HG02943 (cell line): ENCODE measurements around the gene ZMYM4.
"Not testable (repeated sequence)": the region's sequence is repeated elsewhere in the genome, so short reads cannot be mapped to it uniquely, and the experiment has no call there.

Source experiments
- ATAC-seq: cut with Tn5 transposase; IDR thresholded peaks from one replicate; pipeline ENCODE4 v1.9.1; 2021; ENCODE audit warnings: mild to moderate bottlenecking, low read depth, moderate library complexity; ENCODE audit not compliant: unreplicated experiment

ZMYM4 gene

DNA sequence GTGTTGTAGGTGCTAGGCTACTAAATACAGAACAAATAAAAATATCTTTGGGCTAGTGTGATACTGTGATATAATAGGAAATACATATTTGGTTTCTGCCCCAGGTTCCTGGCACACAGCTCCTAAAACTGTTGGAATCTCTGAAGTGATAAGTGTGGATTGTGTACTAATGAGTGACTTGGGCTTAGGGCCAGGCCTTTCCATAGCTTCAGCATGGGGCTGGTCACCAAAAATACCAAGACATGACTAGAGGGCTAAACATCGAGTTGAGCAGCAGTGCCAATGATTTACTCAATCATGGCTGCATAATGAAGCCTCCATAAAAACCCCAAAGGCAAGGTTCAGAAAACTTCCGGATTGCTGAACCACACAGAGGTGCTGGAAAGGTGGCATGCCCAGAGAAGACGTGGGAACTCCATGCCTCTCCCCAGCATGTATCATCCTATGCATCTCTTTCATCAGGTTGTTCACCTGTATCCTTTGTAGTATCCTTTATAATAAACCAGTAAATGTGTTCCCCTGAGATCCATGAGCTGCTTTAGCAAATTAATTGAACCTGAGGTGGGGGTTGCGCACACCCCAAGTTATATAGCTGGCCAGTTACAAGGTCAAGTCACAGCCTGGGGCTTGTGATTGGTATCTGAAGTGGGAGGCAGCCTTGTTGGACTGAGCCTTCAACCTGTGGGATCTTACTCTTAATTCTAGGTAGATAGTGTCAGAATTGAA, 51.6 kb downstream of the ZMYM4 start:
- ATAC-seq = no peak

DNA sequence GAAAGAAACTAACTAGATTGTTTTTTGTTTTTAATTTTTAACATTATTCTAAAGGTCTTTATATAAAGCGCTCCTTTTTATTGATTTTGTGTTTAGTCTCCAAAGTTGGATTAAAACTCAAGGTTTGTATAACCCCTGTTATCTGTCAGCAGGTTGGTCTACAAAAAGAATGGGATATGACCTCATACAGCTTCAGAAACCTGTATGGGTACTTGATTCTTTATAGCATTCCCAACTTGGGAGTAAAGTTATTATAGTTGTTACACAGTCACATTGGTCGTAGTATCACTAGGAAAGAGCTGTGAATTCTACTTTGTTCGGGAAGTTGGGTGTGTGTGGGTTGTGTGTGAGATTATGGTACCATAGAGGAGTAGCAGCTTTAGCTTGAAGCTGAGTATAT, 52.4 kb downstream of the ZMYM4 start:
- no peak for ATAC-seq

DNA sequence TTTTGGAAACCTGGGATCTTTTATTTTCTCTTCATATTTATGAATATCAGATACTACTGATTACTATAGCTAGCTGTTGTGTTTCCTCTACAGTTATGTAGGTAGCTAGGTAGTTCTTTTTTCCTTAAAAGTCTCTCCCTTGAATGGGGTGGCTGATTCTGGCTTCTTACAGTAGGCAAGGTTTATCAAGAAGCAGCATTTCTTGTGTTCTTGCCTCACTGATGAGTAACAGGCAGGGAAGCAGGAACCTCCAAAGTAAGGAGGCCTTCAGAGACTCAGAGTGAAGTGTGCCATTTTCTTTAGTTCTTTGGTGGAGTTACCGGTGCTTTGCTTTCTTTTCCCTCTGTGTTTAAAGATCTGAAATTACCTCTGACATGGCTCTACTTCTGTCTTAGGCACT, 56.0 kb downstream of the ZMYM4 start:
- ATAC-seq = no peak

DNA sequence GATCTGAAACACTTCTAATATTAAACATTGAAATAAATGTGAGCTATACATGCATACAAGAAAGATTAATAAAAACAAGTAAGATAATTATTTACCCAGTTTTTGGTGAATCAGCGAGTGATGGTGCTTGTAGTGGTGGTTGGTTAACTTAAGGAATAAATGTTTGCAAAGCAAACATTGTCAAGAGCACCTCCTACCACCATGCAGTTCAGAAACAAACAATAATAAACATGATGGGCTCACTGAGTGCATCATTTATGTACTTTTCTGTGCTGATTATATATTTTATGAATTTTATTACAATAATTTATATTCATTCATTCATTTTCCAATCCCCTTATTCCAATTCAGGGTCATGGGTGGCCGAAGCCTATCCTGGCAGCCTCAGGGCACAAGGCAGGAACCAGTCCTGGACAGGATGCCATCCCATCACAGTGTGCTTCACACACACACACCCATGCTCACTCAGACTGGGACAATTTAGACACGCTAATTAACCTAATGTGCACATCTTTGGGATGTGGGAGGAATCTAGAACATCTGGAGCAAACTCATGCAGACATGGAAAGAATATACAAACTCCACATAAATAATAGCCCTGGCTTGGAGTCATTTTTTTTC, 57.8 kb downstream of the ZMYM4 start:
- ATAC-seq = no peak

DNA sequence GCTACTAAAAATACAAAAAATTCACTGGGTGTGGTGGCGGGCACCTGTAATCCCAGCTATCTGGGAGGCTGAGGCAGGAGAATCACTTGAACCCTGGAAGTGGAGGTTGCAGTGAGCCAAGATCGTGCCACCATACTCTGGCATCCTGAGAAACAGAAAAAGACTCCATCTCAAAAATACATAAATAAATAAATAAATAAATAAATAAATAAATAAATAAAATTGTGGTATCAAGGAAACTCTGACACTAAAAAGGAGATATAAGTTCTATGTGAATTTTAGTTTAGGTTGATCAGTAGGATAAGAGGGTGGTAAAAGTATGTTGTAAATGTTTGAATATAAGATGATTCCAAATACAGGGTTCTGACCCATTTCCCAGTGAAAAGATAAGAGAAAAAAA, 63.1 kb downstream of the ZMYM4 start:
- not testable (repeated sequence) for ATAC-seq

DNA sequence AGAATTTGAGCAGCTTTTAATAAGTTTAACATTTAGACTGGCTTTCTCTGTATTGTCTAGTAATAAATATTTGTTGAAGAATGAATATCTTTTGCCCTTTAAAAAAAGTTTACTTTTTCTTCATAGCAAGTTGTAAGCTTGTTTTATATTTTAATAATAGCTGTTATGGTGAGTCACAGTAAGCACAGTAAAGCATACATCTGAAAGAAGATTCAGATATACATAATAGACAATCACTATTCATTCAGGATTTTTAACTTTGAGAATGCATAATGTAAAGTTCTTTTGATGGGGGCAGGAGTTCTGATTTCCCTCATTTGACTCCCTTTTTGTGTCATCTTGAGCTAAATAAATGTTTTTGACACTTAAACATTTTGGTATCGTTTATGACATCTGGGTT, 66.0 kb downstream of the ZMYM4 start:
- ATAC-seq = no peak

DNA sequence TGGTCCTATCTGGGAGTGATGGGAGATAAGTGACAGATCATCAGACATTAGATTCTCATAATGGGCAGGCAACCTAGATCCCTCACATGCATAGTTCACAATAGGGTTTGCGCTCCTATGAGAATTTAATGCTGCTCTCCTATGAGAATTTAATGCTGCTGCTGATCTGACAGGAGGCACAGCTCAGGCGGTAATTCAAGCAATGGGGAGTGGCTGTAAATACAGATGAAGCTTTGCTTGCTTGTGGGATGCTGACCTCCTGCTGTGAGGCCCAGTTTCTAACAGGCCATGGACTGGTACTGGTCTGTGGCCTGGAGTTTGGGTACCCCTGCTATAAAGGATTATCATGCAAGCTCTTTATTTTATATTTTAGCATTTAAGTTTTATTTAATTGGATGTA, 72.0 kb downstream of the ZMYM4 start:
- ATAC-seq = no peak

DNA sequence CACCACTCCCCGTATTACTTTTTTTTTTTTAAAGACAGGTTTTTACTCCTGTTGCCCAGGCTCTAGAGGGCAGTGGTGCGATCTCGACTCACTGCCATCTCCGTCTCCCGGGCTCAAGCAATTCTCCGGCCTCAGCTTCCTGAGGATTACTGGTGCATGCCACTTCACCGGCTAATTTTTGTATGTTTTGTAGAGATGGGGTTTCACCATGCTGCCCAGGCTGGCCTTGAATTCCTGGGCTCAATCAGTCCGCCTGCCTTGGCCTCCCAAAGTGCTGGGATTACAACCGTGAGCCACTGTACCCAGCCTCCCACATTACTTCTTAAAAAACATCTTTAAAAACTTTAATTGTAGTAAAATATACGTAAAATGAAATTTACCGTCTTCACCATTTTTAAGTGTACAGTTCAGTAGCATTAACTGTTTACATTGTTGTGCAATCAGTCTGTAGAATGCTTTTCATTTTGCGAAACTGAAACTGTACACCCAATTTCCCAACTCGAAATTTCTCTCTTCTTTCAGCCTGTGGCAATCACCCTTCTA, 77.0 kb downstream of the ZMYM4 start:
- ATAC-seq = no peak

DNA sequence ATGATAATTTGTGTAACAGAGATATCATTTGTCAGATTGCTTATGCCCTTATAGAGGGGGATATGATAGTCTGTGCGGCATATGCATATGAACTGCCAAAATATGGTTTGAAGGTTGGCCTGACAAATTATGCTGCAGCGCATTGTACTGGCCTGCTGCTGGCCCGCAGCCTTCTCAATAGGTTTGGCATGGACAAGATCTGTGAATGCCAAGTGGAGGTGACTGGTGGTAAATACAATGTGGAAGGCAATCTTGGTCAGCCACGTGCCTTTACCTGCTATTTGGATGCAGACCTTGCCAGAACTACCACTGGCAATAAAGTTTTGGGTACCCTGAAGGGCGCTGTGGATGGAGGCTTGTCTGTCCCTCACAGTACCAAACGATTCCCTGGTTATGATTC, 82.4 kb downstream of the ZMYM4 start:
- ATAC-seq = no peak

DNA sequence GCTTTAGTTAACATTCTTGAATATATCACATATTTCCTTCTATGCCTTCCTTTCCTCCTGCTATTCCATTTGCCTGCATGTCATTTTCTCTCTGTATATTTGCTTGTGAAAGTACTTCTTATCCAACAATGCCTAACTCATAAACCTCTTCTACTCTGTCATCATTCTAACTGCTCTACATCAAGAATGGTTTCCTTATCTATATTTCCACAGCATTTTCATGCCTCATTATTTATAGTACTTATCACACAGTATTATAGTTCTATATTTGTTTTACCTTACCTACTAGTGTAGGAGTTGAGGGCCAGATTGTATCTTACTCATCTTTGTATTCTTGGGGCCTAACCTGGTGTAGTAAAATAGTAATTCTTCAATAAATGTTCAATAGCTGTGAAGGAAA, 91.5 kb downstream of the ZMYM4 start:
- no peak for ATAC-seq

DNA sequence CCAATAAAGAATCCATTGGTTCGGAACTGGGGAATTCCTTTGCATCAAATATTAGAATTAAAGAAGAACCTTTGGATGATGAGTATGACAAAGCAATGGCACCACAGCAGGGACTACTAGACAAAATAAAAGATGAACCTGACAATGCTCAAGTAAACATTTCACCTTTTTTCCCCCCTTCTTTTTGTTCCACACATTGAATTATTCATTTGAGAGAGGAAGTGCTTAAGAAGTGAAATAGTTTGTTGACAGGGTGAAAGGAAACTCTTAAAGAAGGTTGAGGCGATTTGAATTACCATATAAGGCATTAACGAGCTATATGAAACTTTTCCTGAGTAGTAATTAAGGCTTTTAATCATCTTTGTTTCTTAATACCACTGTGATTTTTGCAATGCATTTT, 93.1 kb downstream of the ZMYM4 start:
- ATAC-seq = no peak

DNA sequence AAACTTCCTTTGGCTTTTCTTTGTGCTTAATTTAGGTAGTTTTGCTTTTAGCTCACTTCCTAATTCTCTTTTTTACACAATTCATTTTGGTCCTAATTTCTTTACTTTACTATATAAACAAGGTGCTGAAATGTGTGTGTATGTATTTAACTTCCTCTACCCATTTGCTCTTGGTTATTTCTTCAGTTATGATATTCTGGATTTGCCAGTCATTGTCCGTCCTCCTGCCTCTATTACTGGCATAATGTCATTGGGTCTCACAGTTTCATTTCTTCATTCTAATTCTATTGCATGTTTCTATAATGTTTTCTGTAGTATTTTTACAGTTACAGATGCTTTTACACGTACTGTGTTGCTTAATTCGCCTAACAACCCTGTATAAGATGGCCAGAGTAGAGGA, 96.2 kb downstream of the ZMYM4 start:
- ATAC-seq = no peak

DNA sequence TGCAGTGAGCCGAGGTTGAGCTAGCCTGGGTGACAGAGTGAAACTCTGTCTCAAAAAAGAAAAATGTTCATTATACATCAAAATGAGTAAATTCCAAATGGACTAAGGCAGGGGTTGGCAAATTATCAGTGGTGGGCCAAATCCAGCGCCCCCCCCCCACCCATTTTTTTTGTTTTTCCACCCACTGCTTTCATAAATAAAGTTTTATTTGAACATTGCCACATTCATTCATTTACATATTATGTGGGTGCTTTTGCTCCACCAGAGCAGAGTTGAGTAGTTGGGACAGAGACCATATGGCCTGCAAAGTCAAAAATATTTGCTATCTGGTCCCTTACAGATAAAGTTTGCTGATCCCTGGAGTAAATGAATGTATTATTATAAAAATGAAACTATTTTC, 99.4 kb downstream of the ZMYM4 start:
- no peak for ATAC-seq

DNA sequence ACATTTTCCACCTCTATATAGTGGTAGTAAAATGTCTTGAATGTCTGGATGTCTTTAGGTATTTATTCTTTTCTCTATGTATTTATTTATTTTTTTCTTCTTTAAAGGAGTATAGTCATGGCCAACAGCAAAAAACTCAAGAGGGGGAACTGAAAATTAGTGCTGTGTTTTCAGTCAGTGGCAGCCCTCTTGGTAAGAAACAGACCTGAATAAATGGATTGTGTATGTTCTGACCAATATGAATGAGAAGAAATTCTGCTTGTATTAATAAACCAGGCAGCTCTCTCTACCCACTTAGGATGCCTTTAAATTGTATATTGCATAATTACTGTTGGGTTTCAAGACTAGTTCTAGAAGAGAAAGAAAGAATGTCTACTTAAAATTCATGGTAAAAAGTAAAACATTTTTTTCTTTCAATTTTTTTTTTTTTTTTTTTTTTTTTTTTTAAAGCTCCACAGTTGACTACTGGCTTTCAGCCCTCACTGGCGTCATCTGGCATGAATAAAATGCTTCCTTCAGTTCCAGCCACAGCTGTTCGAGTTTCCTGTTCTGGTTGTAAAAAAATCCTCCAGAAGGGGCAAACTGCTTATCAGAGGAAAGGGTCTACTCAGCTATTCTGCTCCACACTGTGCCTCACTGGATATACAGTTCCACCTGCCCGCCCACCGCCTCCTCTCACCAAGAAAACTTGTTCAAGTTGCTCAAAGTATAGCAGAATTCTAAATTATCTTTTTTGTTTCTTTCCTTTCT, 101.6 kb downstream of the ZMYM4 start:
- no peak for ATAC-seq

DNA sequence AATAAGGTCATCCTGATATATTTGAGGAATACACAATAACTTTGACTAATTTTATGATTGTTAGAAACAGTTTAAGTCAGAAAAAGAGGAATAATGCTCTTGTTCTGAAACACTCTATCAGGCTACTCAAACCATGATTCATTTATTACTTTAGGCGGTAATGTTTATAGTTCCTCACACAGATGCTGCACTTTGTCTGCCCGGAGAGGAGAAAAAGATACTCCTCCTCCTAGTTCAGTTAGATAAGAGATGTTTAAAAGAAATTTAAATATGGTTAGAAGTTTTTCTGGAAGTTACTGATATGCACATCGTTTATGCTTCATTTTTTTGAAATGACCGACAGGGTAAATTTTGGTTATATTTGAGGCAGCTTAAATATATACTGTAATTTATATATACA, 103.0 kb downstream of the ZMYM4 start:
- no peak for ATAC-seq

DNA sequence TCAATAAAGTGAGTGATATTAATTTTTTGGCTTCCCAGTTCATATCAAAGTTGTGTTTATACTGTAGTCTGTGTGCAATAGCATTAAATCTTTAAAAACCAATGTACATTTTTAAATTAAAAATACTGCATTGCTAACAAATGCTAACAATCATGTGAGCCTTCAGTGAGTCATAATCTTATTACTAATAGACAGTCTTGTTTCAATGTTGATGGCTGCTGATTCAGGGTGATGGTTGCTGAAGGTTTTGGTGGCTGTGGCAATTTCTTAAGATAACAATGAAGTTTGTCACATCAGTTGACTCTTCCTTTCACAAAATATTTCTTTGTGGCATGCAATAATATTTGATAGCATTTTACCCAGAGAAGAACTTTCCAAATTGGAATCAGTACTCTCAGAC, 109.0 kb downstream of the ZMYM4 start:
- ATAC-seq = no peak

DNA sequence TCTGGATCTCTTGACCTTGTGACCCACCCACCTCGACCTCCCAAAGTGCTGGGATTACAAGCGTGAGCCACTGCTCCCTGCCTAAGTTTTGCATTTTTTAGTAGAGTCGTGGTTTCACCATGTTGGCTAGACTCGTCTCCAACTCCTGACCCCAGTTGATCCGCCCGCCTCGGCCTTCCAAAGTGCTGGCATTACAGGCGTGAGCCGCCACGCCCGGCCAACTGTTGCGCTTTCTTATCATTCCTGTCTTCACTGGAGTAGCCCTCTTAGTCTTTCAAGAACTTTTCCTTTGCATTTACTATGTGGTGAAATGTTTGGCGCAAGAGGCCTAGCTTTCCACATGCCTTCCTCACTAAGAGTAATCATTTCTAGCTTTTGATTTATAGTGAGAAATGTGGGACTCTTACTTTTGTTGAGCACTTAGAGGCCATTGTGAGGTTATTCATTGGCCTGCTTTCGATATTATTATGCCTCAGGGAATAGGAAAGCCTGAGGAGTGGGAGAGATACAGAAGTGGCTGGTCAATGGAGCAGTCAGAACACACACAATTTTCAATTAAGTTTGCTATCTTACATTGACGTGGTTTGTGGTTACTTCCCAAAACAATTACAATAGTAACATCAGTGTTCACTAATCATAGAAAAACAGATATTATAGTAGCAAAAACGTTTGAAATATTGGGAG, 111.0 kb downstream of the ZMYM4 start:
- no peak for ATAC-seq

DNA sequence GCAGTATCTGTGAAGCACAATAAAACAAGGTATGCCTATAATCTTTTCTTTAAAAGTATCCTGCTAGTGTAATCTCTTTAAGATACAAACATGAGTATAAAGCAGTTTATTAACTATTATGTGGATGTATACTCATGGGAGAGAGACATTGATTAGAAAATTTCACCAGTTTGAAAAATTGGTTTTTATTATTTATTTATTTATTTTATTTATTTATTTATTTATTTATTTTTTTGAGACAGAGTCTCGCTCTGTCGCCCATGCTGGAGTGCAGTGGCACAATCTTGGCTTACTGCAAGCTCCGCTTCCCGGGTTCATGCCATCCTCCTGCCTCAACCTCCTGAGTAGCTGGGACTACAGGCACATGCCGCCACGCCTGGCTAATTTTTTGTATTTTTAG, 111.6 kb downstream of the ZMYM4 start:
- not testable (repeated sequence) for ATAC-seq

DNA sequence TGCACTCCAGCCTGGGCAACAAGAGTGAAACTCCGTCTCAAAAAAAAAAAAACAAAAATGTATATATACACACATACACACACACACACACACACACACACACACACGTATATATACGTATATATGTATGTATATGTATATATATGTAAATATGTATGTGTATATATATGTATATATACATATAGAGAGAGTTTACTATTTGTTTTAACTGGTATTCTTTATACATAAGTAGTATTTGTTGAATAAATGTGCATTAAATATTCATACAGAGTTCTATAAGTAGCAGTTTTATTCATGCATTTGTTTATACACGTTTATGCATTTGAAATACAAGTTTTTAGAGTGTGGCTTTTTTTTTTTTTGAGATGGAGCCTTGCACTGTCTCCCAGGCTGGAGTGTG, 113.6 kb downstream of the ZMYM4 start:
- ATAC-seq = no peak

DNA sequence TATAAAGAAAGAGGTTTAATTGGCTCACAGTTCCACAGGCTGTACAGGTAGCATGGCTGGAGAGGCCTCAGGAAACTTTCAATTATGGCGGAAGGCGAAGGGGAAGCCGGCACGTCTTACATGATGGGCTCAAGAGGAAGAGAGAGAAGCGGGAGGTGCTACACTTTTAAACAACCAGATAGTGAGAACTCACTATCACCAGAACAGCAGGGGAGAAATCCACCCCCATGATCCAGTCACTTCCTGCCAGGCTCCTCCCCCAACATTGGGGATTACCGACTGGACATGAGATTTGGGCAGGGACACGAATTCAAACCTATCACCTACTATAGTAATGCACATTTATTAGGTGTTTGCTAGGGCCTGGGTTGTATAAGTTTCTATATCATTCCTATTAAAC, 117.8 kb downstream of the ZMYM4 start:
- ATAC-seq = no peak

DNA sequence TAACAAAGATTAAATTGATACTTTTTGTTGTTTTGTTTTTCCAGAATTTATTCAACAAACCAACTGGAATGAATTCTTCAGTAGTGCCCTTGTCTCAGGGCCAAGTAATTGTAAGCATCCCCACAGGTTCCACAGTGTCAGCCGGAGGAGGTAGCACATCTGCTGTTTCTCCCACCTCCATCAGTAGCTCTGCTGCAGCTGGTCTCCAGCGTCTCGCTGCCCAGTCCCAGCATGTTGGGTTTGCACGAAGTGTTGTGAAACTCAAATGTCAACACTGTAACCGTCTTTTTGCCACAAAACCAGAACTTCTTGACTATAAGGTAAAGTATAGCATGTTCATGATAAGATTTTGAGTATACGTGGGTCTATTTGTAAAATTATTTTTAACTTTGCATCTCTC, 118.5 kb downstream of the ZMYM4 start:
- ATAC-seq = no peak
